Measurements from ENCODE around the gene CNPY1.

Gene CNPY1

DNA sequence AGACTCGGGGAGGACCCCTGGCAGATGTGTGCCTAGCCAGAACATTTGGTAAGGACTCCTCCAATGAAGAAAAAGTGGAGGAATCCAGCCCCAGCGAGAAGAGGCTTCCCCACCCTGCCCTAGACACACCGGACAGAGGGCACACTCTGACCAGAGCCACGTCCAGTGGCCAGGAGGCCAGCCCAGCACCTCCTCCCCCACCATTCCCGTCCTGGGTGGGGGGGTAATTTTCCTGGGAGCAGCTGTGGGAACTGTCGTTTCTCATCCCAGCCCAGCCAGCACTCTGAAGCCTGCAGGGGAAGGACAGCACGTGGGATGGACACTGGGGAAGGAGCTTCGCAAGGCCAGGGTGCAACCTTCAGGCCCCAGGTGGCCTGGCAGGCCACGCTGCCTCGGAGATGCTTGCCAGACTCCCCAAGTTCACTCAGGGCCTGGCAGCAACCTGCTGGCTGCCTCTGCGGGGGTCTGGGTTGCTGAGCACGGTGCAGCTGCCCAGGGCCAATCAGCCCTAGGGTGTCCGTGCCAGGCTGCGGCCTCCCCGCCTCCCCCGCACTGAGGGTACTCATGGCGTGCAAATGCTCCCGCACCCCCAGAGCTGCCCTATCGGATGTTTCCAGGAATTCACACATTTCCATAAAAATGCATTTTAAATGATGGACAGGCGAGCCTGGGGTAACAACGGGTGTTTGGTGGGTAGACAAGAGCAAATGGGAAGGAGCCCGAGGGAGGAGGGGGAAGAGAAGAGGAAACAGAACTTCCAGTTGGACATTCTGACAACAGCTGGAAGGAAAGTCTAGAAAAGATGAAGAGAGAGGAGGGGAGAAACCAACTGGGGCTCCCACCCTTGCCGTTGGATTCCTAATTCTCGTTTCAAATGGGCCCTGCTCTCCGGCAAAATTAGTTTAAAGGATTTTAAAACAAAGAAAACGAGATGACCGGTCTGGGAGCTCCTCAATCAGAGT, 90.3 kb downstream of the CNPY1 start:
- no peak for DNase-seq (ENCODE audit: low read depth, low spot score)

DNA sequence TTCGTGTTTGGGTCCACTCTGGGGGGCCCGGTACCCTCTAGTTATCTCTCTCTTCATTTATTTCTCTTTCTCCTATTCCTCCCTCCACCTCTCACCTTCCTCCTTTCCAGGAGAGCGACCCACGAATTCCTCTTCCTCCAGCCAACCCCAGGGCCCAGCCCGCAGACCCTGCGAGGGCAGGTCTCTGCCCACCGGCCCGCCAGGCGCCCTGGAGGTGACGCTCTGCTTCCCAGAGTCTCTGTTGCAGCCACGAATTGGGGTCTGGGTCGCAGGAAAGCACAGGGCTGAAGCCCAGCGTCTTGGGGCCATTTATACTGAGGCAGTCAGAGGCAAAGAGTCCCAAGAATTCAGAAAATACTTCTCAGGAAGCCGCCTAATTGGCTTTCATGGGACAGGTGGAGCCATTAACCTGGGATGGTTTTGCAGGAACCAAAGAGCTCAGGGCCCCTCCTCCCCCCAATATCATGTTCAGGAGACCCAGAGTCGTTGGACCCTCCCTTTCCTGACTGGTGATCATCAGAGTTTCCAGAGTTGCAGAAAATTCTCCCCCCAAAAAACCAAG, 91.1 kb downstream of the CNPY1 start:
- no peak for DNase-seq (ENCODE audit: low read depth, low spot score)

DNA sequence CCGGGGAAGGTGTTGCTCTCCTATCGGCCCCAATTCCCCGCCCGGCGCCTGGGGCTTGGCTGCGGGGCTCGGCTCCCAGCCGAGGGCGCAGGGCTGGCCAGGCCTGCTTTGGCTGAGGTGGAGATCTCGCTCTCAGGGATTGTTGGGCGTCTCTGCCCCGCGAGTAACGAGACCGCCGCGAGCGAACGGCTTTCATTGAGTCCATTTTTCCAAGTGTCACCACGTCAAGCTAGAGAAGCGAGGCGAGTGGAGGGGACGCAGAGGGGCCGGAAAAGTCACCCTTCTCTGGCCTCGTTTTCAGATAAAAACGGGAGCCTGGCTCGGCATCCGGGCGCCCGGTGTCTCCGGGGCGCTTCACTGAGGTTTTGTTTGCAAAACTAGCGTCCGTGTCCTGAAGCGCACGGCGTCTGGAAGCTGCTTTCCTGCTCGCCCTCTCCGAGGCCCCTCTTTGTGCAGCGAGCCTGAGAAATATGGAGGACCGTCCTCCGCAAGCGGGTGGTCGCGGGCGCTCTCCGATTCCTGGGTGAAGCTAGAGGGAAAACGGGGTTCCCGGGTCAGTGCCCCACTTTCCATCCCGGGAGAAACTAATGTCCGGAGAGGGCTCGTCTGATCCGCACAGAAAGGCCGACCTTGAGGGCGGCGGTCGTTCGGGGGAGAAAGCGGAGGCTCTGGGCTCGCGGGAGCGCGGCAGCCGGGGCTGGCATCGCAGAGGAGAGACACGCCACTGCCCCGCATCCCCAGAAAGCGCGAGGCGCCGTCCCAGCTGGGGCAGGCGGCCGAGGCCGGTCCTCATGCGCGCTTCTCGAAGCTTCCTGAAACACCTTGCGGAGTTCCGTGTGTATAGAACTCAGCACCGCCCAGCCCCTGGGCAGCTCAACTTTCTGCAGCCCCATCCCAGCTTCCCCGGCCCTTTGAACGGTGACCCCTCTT, 91.9 kb downstream of the CNPY1 start:
- DNase-seq (ENCODE audit: low read depth, low spot score): no peak

DNA sequence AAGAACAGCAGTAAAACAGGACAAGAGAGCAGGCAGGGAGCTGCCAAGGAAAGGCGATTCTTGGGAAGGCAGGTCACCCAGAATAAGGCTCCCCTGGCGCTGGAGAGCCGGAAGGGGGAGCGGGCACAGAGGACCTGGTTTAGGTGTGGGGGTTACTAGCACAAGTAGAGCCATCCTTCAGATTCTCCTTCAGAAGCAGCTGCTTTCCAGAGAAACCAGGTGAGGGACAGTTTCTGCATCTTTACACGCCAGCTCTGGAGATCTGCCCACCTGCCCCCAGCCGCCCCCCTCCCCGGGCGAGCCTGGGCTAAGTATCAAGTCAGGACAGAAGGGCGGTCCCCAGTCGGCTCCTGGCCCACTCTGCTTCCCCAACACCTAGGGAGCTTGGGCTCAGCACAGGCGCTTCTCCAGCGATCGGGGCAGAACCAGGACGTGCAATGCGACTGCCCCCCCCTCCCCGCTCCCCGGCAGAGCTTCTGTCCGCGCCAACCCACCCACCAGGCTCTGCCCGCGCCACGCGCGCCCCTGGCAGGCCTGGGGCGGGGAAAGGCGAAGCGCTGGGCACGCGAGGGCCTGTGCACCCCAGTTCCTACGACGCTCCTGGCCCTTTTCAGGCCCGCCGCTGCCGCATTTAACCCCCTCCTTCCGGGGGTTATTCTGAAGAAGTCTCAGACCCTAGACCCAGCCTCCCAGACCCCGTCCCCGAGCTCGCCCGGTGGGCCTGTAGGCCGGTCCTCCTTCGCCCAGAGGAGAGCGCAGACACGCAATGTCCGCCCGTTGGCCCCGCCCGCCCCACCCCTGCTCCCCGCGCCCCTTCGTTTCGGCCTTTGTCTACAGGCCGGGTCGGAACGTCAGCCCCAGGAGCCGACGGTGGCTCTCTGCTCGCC, 92.8 kb downstream of the CNPY1 start:
- DNase-seq (ENCODE audit: low read depth, low spot score): no peak

DNA sequence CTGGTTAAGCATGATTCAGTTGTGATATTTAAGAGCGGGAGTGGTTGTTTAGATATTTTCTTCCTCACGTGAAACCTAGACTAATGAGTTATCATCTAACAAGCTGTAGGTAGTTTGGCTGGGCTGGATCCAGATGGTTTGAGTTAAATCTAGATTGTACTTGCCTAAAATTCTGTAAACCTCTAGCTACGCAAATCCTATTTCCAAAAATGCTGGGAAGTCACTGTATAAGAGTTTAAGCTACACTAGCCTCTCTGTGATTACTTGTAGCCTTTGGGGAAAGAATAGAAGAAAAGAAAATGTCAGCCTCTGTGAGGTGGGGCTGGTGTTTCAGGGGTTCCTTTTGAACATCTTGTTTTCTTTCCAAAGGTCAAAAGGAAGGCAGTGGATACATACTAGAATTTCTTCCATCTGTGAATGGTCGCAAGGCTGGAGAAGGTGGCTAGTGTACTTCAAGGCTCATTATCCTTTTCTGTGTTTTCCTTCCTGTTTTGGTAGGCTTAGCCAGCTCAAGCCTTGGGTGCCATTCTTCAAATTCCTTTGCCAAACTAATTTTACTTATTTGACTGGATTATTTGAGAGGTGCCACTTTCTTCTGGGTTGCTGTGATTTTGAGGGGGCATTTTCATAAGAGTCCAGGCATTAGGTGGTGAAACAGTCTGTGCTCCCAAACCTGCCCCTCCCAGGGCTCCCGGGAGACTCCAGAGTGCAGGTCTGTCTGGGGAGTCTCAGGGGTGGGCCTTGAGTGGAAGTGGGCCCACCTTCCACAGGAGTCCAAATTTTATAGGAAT, 93.7 kb downstream of the CNPY1 start:
- no peak for DNase-seq (ENCODE audit: low read depth, low spot score)

GRCh38 chr7:155451840-155452239, 94.5 kb downstream of the CNPY1 start:
- no peak for DNase-seq (ENCODE audit: low read depth, low spot score)

Data from smooth muscle cell of the brain vasculature (primary cell).